Epithelial cell of esophagus (primary cell): ENCODE measurements around the gene MACF1.

ENCODE experiments used
- DNase-seq: peaks from one replicate; pipeline ENCODE4 v3.0.0; 2010; ENCODE audit warnings: low read depth
- H3K4me3 ChIP-seq: 2 replicates; pipeline ENCODE4 v1.5.1; 2011; ENCODE audit warnings: mild to moderate bottlenecking, low read length, control low read depth
- CTCF ChIP-seq: IDR thresholded peaks from 2 replicates; pipeline ENCODE4 v1.5.1; 2011; ENCODE audit warnings: low read depth, mild to moderate bottlenecking, low read length, control low read depth, inconsistent platforms; ENCODE audit not compliant: insufficient read depth; ENCODE audit errors: missing control alignments

Gene MACF1

GRCh38 chr1:39321979-39322378 lies 117.5 kb downstream of the MACF1 start:
- no peak for TF ChIP-seq CTCF
- no peak overlapping the region for H3K4me3 ChIP-seq

GRCh38 chr1:39322431-39322830 lies 117.9 kb downstream of the MACF1 start:
- H3K4me3 ChIP-seq: no peak overlapping the region
- DNase-seq: no peak
- no peak for TF ChIP-seq CTCF

More at GRCh38 chr1:39321979-39322378, 117.5 kb downstream of the MACF1 start:
- no peak for DNase-seq

- no peak for DNase-seq
- H3K4me3 ChIP-seq: no peak overlapping the region
- no peak for TF ChIP-seq CTCF
Measured at GRCh38 chr1:39324888-39325287, 120.4 kb downstream of the MACF1 start.

- H3K4me3 ChIP-seq: no peak overlapping the region
- TF ChIP-seq CTCF: no peak
- peak; percentile 18 for DNase-seq
Measured at GRCh38 chr1:39326836-39327235, 122.3 kb downstream of the MACF1 start.

- H3K4me3 ChIP-seq: no peak overlapping the region
- TF ChIP-seq CTCF: no peak
- no peak for DNase-seq
Measured at GRCh38 chr1:39328095-39328494, 123.6 kb downstream of the MACF1 start.

- no peak for DNase-seq
- no peak for TF ChIP-seq CTCF
Measured at GRCh38 chr1:39328586-39329121, 124.2 kb downstream of the MACF1 start.

GRCh38 chr1:39331647-39332046 lies 127.2 kb downstream of the MACF1 start:
- H3K4me3 ChIP-seq: no peak overlapping the region
- DNase-seq: no peak
- no peak for TF ChIP-seq CTCF

More at GRCh38 chr1:39328586-39329121, 124.2 kb downstream of the MACF1 start:
- no peak overlapping the region for H3K4me3 ChIP-seq
